Mesothelial cell of epicardium (in vitro differentiated cells): Measurements from ENCODE around the gene ZNF500. TPM values are rescaled to one million over a fixed set of nuclear protein-coding genes. Genes with fewer than 3 reads are reported as not detected.

Source experiments
- DNase-seq, 2 experiments: peaks; one replicate each; pipeline ENCODE4 v3.0.0; 2021; ENCODE audit warnings: low spot score in 2 of 2; ENCODE audit not compliant: unreplicated experiment in 2 of 2
- H3K27ac Mint-ChIP-seq: 2 replicates; pipeline ENCODE4 v1.8.0; 2021; ENCODE audit warnings: mixed read lengths
- H3K27me3 Mint-ChIP-seq: 2 replicates; pipeline ENCODE4 v1.8.0; 2021; ENCODE audit warnings: low read depth, mixed read lengths
- H3K36me3 Mint-ChIP-seq: 2 replicates; pipeline ENCODE4 v1.8.0; 2021; ENCODE audit warnings: mixed read lengths
- H3K4me1 Mint-ChIP-seq: 2 replicates; pipeline ENCODE4 v1.8.0; 2021; ENCODE audit warnings: mixed read lengths
- H3K4me3 Mint-ChIP-seq: 2 replicates; pipeline ENCODE4 v1.8.0; 2021; ENCODE audit warnings: mild to moderate bottlenecking, moderate library complexity, mixed read lengths
- H3K9me3 Mint-ChIP-seq: 2 replicates; pipeline ENCODE4 v1.8.0; 2021; ENCODE audit warnings: mixed read lengths
- CTCF ChIP-seq: fragments of 200-600 bp; sonication (generic); IDR thresholded peaks from one replicate; pipeline ENCODE4 v1.5.0; 2021; ENCODE audit warnings: antibody characterized with exemption; ENCODE audit not compliant: unreplicated experiment
- total RNA-seq: library from RNA; stranded (reverse); gene quantifications from 3 replicates; pipeline ENCODE4 v1.2.1, GENCODE V29; 2021

The ZNF500 gene
- total RNA-seq, 1 donor from 2014 or later = 29.8 TPM

GRCh38 chr16:4811242-4811641 is 44.3 kb upstream of the ZNF500 start:
- DNase-seq = no peak
- peaks cover 34% of the 10 kb centered on the region for H3K36me3 Mint-ChIP-seq
- TF ChIP-seq CTCF = no peak
- H3K27ac Mint-ChIP-seq = no peak overlapping the region
- H3K4me1 Mint-ChIP-seq = no peaks in the 10 kb centered on the region
- H3K27me3 Mint-ChIP-seq = no peaks in the 10 kb centered on the region
- H3K4me3 Mint-ChIP-seq = no peak overlapping the region
- no peaks in the 10 kb centered on the region for H3K9me3 Mint-ChIP-seq

GRCh38 chr16:4806280-4806679 is 39.3 kb upstream of the ZNF500 start:
- Mint-ChIP-seq H3K36me3 (peaks cover 18% of the 10 kb centered on the region), H3K9me3 (no peaks in the 10 kb centered on the region), H3K4me3 (no peak overlapping the region), H3K27ac (no peak overlapping the region), H3K4me1 (peaks cover 29% of the 10 kb centered on the region), H3K27me3 (no peaks in the 10 kb centered on the region)
- no peak for TF ChIP-seq CTCF
- no peak for DNase-seq

GRCh38 chr16:4805231-4805630 is 38.3 kb upstream of the ZNF500 start:
- TF ChIP-seq CTCF = no peak
- Mint-ChIP-seq H3K4me3 (no peak overlapping the region), H3K36me3 (peaks cover 18% of the 10 kb centered on the region), H3K27me3 (no peaks in the 10 kb centered on the region), H3K4me1 (peaks cover 33% of the 10 kb centered on the region), H3K9me3 (no peaks in the 10 kb centered on the region), H3K27ac (peak overlapping the region; percentile 93)
- no peak for DNase-seq

- Mint-ChIP-seq H3K27me3 (no peaks in the 10 kb centered on the region), H3K4me1 (peaks cover 33% of the 10 kb centered on the region), H3K4me3 (peak overlapping the region; percentile 79), H3K36me3 (peaks cover 18% of the 10 kb centered on the region), H3K9me3 (no peaks in the 10 kb centered on the region), H3K27ac (peak overlapping the region; percentile 93)
- no peak for DNase-seq
- TF ChIP-seq CTCF = no peak
Observed at GRCh38 chr16:4803898-4804762, 37.2 kb upstream of the ZNF500 start.

- Mint-ChIP-seq H3K36me3 (peaks cover 17% of the 10 kb centered on the region), H3K9me3 (no peaks in the 10 kb centered on the region), H3K27ac (peak overlapping the region; percentile 93), H3K4me1 (peaks cover 33% of the 10 kb centered on the region), H3K4me3 (peak overlapping the region; percentile 79), H3K27me3 (no peaks in the 10 kb centered on the region)
- DNase-seq = no peak
- no peak for TF ChIP-seq CTCF
Observed at GRCh38 chr16:4803401-4803844, 36.5 kb upstream of the ZNF500 start.
